Natural killer cell (primary cell): ENCODE data around the gene IL5. TPM values are rescaled to one million over a fixed set of nuclear protein-coding genes. Genes with fewer than 3 reads are reported as not detected.

Experiments
- ATAC-seq, 3 donors: fragments of 150-1000 bp in 2 of 3; fragments of 200-7000 bp in 1 of 3; cut with Tn5 transposase; 1 replicate in 1 of 3; 2 replicates in 2 of 3; pipeline ENCODE4 v1.10.0; 2021; ENCODE audit warnings: mild to moderate bottlenecking in 2 of 3, moderate library complexity in 2 of 3
- DNase-seq, 2 donors: peaks; one replicate each; pipeline versions ENCODE4 v3.0.0 to v3.0.0-alpha.2; 2013 to 2021; ENCODE audit warnings: mixed read lengths in 1 of 2
- H3K27ac ChIP-seq: one replicate; pipeline ENCODE4 v1.5.1; 2013; ENCODE audit warnings: mild to moderate bottlenecking, low read length
- H3K27me3 ChIP-seq: one replicate; pipeline ENCODE4 v1.6.1; 2013; ENCODE audit warnings: low read length; ENCODE audit not compliant: control insufficient read depth, insufficient read depth
- H3K36me3 ChIP-seq: one replicate; pipeline ENCODE4 v1.6.1; 2013; ENCODE audit warnings: low read length; ENCODE audit not compliant: control insufficient read depth, insufficient read depth
- H3K4me1 ChIP-seq: one replicate; pipeline ENCODE4 v1.6.1; 2013; ENCODE audit warnings: low read length; ENCODE audit not compliant: control insufficient read depth, insufficient read depth
- H3K4me3 ChIP-seq: one replicate; pipeline ENCODE4 v1.5.1; 2013; ENCODE audit warnings: low read length
- H3K9me3 ChIP-seq: one replicate; pipeline ENCODE4 v1.6.1; 2013; ENCODE audit warnings: low read length; ENCODE audit not compliant: control insufficient read depth, insufficient read depth
- H3K27ac Mint-ChIP-seq, 2 donors: one replicate each; pipeline ENCODE4 v1.8.0; 2022; ENCODE audit warnings: mild to moderate bottlenecking in 2 of 2, mixed read lengths in 2 of 2, moderate library complexity in 1 of 2
- H3K27me3 Mint-ChIP-seq, 2 donors: one replicate each; pipeline ENCODE4 v1.8.0; 2022; ENCODE audit warnings: low read depth in 2 of 2, mixed read lengths in 2 of 2
- H3K36me3 Mint-ChIP-seq: one replicate; pipeline ENCODE4 v1.8.0; 2022; ENCODE audit warnings: mixed read lengths
- H3K4me1 Mint-ChIP-seq, 2 donors: one replicate each; pipeline ENCODE4 v1.8.0; 2022; ENCODE audit warnings: mixed read lengths in 2 of 2
- H3K4me3 Mint-ChIP-seq: one replicate; pipeline ENCODE4 v1.8.0; 2022; ENCODE audit warnings: mild to moderate bottlenecking, moderate library complexity, mixed read lengths
- H3K9me3 Mint-ChIP-seq, 2 donors: one replicate each; pipeline ENCODE4 v1.8.0; 2022; ENCODE audit warnings: mixed read lengths in 2 of 2
- WGBS: methylation state at CpG from one replicate; pipeline ENCODE4 v1.1.7; 2013; ENCODE audit warnings: missing lambda C conversion rate; ENCODE audit not compliant: insufficient coverage; 5-methylcytosine and 5-hydroxymethylcytosine counted together
- intact Hi-C: fragments of 100-400 bp; cut with micrococcal nuclease; formaldehyde crosslinking; loops from one replicate; pipeline ENCODE4 v1.14.2; 2022
- total RNA-seq, 4 donors: library from RNA; stranded (reverse); fragments of 120-200 nt in 1 of 4; gene quantifications; one replicate each; pipeline versions ENCODE4 v1.2.3 to v1.2.4, GENCODE V29; 2013 to 2022
- TF ChIP-seq, protein P1 (sequence below): fragments of 200-600 bp; IDR thresholded peaks from one replicate; pipeline ENCODE4 v1.8.0; 2022; ENCODE audit warnings: antibody characterized with exemption

The IL5 gene
- total RNA-seq, 3 donors from 2014 or later (not counting 1 experiment from before 2014, with no cell fraction given): not detected

DNA sequence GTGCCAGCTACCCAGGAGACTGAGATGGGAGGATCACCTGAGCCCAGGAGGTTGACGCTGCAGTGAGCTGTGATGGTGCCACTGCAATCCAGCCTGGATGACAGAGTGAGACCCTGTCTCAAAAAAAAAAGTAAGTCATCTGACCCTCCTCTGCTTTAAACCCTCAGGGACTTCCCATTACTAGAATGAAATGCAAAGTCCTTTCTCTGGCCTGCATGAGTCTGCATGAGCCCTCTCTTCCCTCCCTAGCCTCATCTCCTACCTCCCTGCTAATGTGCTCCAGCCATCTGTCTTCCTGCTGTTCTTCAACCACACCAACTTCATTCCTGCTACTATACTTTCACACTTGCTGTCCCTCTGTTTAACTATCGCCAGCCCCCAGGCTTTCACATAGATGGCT lies 15.3 kb downstream of the IL5 start:
- H3K4me3 Mint-ChIP-seq: no peak overlapping the region
- ATAC-seq: no peak
- H3K27ac Mint-ChIP-seq: no peak overlapping the region
- no peaks in the 10 kb centered on the region for H3K9me3 Mint-ChIP-seq
- TF ChIP-seq, protein P1, sequence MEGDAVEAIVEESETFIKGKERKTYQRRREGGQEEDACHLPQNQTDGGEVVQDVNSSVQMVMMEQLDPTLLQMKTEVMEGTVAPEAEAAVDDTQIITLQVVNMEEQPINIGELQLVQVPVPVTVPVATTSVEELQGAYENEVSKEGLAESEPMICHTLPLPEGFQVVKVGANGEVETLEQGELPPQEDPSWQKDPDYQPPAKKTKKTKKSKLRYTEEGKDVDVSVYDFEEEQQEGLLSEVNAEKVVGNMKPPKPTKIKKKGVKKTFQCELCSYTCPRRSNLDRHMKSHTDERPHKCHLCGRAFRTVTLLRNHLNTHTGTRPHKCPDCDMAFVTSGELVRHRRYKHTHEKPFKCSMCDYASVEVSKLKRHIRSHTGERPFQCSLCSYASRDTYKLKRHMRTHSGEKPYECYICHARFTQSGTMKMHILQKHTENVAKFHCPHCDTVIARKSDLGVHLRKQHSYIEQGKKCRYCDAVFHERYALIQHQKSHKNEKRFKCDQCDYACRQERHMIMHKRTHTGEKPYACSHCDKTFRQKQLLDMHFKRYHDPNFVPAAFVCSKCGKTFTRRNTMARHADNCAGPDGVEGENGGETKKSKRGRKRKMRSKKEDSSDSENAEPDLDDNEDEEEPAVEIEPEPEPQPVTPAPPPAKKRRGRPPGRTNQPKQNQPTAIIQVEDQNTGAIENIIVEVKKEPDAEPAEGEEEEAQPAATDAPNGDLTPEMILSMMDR: no peak
- Histone ChIP-seq H3K36me3 (no peaks in the 10 kb centered on the region), H3K27ac (no peak overlapping the region), H3K27me3 (no peaks in the 10 kb centered on the region), H3K9me3 (no peaks in the 10 kb centered on the region), H3K4me3 (no peak overlapping the region), H3K4me1 (peaks cover 17% of the 10 kb centered on the region)
- intact Hi-C loops: loop anchor here (5.0 kb wide), 1 partner anchor 294 kb away; no protein-coding TSS in a partner anchor
- 96% methylated on average over 2 of the region's 2 CpGs for WGBS
- H3K27me3 Mint-ChIP-seq: no peaks in the 10 kb centered on the region
- H3K36me3 Mint-ChIP-seq: no peaks in the 10 kb centered on the region
- no peak for DNase-seq
- peaks cover 6 to 27% of the 10 kb centered on the region in 2 donors for H3K4me1 Mint-ChIP-seq

DNA sequence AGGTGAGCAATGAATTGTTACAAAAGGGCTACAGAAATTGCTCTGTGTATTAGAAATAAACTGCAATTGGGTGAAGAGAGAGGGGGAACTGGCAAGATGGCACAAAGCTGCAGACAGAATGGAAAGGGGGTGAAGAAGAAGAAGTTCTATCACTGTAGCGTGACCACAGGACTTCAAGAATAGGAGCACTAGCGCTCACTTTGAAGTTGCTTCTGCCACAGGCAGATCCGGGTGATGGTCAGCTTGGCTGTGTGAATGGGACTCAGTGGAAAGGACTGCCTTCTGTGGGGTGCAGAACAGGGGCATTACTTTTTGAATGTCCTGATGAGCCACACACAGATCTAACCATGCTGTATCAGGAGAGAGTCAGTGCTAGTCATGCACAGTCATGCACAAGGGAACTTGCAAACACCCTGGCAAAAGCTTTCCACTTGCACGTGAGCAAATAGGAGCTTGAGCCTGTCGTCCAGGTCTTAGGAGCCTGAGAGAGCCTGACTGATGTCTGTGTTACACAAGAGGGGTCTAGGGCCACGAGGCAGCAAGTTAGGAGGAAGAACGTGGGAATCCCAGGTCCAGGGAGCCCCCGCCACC lies 16.3 kb downstream of the IL5 start:
- intact Hi-C loops: loop anchor here (5.0 kb wide), 1 partner anchor 295 kb away; no protein-coding TSS in a partner anchor
- no peaks in the 10 kb centered on the region for H3K27me3 Mint-ChIP-seq
- no peak overlapping the region for H3K4me3 Mint-ChIP-seq
- Histone ChIP-seq H3K27me3 (no peaks in the 10 kb centered on the region), H3K4me1 (peaks cover 17% of the 10 kb centered on the region), H3K9me3 (no peaks in the 10 kb centered on the region), H3K27ac (no peak overlapping the region), H3K4me3 (no peak overlapping the region), H3K36me3 (no peaks in the 10 kb centered on the region)
- WGBS: 57% methylated on average over 8 of the region's 8 CpGs
- no peaks in the 10 kb centered on the region for H3K9me3 Mint-ChIP-seq
- TF ChIP-seq, protein P1: no peak
- H3K27ac Mint-ChIP-seq: no peak overlapping the region
- H3K4me1 Mint-ChIP-seq: peaks cover 6 to 27% of the 10 kb centered on the region in 2 donors
- H3K36me3 Mint-ChIP-seq: no peaks in the 10 kb centered on the region
- DNase-seq: no peak
- ATAC-seq: peak in 2 of 3 donors; percentile 7 to 51

DNA sequence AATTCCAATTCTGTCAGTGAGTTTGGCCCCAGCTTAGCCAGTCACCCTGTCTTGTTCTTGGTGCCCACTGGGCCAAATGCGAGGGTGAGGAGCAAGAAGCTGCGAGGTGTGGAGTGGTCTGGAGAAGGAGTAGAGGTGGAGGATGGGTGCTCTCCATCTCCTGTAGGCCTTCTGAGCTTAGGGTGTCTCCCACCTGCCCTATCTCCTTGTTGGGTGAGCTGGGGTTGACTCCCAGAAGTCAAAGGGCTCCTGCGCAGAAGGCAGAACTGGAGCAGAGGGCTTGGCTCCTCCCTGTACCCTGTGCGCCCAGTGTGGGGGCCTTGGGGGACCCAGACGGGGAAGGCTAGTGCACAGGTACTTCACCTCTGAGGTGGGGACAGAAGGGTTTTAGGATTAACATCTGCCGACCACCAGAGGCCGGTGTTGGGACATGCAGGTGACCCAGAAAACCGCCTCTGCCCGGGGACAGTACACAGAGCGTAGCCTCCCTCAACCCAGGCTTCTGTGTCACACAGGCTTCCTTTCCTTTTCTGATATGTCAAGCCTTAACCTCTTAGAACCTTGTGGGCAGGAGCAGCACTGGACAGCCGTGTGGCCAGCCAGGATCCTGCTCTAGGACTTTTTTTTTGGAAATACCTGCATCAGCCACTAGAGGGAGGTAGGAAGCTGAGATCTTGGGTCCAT lies 16.9 kb downstream of the IL5 start:
- H3K27ac Mint-ChIP-seq: no peak overlapping the region
- ATAC-seq (peak; percentile 76 to 85 (median 85)), DNase-seq (peak; percentile 29 to 73)
- intact Hi-C loops: loop anchor here (5.0 kb wide), 1 partner anchor 296 kb away; no protein-coding TSS in a partner anchor
- TF ChIP-seq, protein P1: peak; percentile 97
- Histone ChIP-seq H3K9me3 (no peaks in the 10 kb centered on the region), H3K4me1 (peaks cover 17% of the 10 kb centered on the region), H3K27ac (no peak overlapping the region), H3K4me3 (no peak overlapping the region), H3K36me3 (no peaks in the 10 kb centered on the region), H3K27me3 (no peaks in the 10 kb centered on the region)
- H3K4me1 Mint-ChIP-seq: peaks cover 6 to 24% of the 10 kb centered on the region in 2 donors
- no peaks in the 10 kb centered on the region for H3K36me3 Mint-ChIP-seq
- WGBS: 50% methylated on average over 11 of the region's 11 CpGs
- H3K4me3 Mint-ChIP-seq: no peak overlapping the region
- no peaks in the 10 kb centered on the region for H3K9me3 Mint-ChIP-seq
- no peaks in the 10 kb centered on the region for H3K27me3 Mint-ChIP-seq
